Measurements from ENCODE around the gene MLC1.

GRCh38 chr22:50112151-50113118, 27.2 kb upstream of the MLC1 start:
- no peak for TF ChIP-seq POLR2A (IDR thresholded peaks at IDR 0.05)
- no peak for TF ChIP-seq CTCF (IDR thresholded peaks at IDR 0.05 in 4 of 5, conservative IDR thresholded peaks at IDR 0.05 in 1 of 5)
